HG03025 (cell line): ENCODE data around the gene RHCG.

Experiments
- ATAC-seq: cut with Tn5 transposase; IDR thresholded peaks from one replicate; pipeline ENCODE4 v1.9.1; 2021; ENCODE audit warnings: mild to moderate bottlenecking, moderate library complexity; ENCODE audit not compliant: unreplicated experiment, low FRiP score

RHCG gene

DNA sequence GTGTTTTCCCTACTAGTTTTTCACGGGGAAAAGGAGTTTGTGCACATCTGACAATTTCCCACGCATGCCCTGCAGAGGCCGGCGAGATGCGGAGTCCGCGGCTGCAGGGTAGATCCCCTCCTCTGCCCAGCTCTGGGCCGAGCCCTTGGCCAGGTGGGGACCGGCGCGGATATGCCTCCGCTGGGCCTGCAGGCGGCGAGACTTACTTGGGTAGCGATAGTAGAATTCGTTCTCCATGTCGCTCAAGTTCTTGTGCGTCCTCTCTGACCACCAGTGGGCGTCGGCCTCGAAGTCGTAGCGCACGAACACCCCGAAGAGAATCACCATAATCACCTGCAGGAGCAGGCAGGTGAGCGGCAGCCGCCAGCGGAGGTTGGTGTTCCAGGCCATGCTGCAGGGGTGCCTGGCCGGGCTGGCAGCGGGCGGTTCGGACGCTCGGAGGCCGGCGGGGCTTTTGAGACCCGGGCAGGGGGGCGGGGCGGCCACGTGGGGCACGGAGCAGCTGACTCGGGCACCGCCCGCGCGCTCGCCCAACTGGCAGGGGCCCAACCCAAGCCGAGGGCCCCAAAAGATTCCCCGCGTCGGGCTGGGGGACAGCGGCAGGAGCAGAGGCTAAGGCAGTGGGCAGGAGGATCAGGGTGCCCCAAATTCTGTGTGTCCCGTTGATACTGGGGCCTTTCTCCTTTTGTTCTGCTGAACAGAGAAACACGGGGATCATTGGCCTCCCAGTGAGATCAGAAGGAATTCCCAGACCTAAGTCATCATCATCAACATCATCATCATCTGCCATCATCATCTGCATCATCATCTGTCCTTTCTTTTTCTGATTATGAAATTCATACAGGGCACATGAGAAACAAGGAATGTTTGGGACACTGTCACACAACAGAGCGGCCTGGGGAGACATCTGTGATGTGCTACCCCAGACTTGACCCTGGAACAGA is at the start of gene RHCG:
Gene RHCG, minus strand, starts transcription at position 429 of the 944 bp plus-strand sequence. Its CDS starts 39 bp downstream, at position 390.
- no peak for ATAC-seq

DNA sequence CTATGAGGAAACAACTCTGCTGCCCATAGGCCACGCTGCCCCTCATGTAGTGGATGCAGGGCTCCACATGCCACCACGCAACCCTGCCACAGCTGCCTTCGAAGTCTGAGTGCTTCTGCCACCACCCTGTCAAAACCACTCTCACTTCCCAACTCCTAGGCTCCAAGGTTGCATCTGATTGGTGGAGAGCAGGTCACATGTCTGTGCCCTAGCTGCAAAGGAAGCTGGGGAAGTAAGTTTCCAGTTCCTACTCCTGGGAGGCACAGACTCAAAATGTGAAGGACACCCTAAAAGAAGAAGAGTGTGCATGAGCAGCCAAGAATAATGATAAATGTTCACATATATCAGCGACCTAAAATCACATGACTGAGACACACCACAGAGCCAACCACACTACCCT is 47.0 kb upstream of the RHCG start:
- ATAC-seq, result no peak

DNA sequence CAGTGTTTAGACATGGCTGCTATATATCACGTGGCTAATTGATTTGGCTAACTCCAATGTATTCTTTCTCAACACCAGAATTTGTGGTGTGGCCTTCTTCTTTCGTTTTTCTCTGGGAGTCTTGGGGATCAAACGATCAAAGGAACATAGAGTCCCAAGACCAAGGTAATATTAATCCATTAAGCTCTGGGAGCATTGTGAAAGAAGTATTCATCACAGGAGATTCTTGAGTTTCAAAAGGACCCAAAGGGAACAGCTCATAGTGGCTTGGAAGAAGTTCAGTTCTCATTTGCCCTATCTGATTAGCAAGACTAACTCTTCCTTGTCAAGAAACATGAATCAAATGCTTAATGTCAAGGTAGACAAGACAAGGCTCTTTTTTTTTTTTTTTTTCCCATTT is 46.0 kb upstream of the RHCG start:
- no peak for ATAC-seq

DNA sequence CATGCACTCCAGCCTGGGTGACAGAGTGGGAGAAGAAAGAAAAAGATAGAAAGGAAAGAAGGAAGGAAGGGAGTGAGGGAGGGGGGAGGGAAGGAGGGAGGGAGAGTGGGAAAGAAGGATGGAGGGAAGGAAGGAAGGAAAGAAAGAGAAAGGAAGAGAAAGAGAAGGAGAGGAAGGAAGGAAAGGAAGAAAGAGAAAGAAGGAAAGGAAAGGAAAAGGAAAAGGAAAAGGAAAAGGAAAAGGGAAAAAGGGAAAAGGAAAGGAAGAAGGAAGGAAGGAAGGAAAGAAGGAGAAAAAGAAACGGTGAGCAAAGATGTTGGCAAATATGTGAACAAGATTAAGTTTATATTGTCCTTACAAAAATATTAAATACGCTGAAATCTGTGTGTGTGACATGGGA is 42.6 kb upstream of the RHCG start:
- no peak for ATAC-seq

DNA sequence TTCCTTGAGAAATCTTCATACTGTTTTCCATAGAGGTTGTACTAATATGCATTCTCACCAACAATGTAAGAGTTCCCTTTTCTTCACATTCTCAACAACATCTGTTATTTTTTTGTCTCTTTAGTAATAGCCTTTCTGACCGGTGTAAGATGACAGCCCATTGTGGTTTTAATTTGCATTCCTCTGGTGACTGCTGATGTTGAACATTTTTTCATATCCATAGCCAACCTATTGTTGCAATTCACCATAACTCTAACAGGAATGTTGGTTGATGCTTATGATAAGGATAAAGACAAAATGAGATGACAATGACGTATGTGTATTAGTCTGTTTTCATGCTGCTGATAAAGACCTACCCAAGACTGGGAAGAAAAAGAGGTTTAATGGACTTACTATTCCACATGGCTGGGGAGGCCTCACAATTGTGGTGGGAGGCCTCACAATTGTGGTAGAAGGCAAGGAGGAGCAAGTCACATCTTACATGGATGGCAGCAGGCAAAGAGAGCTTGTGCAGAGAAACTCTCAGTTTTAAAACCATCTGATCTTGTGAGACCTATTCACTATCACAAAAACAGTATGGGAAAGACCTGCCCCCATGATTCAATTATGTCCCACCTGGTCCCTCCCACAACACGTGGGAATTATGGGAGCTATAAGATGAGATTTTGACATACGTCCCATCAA is 37.6 kb upstream of the RHCG start:
- ATAC-seq, result no peak

GRCh38 chr15:89531796-89532537 is 35.6 kb upstream of the RHCG start:
- ATAC-seq, result no peak

DNA sequence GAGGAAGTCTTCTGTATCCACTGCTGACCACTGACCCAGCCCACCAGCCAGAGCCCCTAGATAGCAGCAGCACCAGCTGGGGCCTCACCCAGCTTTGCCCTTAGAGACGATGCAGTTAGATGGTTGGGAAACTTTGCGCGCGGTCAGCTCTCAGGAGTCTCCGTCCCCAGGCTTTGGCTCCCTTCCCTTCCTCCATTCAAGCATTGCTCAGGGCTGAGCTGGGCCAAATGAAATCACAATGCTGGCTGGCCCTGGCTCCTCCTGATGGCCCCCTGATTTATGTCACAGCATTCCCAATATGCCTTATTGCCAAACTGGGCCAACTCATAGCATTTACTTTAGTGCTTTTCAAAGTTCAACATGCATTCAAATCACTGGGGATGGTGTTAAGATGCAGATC is 34.6 kb upstream of the RHCG start:
- ATAC-seq, result no peak

DNA sequence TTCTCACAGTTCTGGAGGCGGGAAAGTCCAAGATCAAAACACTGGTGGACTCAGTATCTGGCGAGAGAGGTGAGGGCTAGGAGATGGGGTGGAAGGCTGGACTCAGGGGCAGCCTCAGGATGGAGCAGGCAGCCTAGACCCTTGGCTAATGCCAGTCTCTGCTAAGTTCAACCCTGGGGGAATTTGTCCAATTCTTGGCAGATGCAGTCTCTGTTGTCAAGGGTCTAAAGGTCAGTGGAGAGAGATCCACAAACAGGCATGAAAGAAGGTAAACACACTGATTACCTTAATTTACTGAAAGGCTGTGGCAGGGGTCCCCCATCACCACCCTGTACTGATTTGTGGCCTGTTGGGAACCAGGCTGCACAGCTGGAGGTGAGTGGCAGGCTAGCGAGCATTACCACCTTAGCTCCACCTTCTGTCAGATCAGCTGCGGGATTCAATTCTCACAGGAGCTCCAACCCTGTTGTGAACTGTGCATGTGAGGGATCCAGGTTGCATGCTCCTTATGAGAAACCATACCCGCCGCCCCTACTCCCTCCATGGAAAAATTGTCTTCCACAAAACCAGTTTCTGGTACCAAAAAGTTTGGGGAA is 32.5 kb upstream of the RHCG start:
- ATAC-seq, result no peak

GRCh38 chr15:89526601-89527441 is 30.4 kb upstream of the RHCG start:
- no peak for ATAC-seq

DNA sequence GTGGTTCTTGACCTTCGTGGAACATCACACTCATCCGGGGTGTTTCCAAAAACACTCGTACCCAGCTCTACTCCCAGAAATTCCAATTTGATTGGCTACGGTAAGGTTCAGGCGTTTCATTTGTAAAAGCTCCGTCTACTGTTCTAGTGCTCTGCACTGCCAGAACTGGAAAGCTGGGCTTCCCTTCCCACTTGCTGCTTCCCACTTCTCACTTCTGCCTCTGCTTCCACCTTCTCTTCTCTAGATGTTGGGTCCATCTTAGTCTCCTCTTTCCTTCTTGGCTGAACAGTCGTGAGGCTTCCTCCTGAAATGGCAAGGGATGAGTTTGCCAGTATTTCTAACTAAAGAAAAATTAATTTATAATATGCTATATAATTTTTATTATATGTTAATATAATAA is 29.8 kb upstream of the RHCG start:
- ATAC-seq, result no peak

DNA sequence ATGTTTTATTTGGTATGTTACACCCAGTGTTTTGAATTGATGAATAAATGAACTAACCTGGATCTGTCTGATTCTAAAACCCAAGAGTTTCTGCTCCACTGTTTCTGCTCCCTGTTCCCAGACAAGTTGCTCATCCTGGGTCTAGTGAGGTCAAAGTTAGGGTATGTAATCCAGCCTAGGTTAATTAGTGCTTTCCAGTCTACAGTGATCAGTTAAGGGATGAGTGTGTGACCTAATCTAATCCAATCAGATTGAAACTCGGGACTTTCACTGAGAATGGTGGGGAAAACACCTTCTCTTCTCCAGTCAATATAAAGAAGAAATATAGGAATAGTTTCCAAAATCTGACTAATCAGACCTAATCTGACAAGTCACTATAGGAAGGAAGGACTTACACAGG is 27.8 kb upstream of the RHCG start:
- no peak for ATAC-seq

DNA sequence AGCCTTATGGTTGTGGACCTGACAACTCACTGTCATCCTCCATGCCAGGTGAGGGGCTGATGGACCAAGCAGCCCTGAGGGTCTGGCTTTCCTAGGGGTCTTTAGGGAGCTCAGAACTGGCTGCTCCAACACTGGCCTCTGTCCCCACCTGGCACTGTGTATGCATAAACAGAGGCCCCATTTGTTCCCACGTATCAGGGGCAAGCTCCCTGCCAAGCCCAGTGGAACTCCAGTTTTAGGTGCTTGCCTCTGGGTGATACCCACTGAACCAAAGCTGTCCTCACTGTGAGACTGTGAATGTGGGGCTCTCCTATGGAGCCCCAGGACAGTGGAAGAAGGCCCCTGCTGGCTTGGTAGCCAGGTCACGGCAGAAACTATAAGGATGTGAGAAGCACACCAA is 26.7 kb upstream of the RHCG start:
- no peak for ATAC-seq

DNA sequence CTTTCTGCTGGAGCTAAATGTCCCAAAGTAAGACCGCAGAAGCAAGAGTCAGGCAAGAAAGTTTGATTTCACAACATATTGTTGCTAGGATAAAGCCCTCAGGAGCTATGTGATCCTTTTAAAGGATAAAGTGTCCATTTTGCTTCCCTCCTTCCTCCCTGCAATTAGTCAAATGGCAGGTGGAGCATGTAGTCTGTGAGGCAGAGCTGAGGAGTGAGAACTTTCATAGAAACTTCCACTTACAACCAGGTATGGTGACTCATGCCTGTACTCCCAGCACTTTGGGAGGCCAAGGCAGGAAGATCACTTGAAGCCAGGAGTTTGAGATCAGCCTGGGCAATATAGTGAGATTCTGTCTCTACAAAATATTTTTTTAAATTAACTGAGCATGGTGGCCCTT is 25.2 kb upstream of the RHCG start:
- no peak for ATAC-seq

- no peak for ATAC-seq
These were observed 19.1 kb upstream of the RHCG start for GRCh38 chr15:89515477-89515876.

DNA sequence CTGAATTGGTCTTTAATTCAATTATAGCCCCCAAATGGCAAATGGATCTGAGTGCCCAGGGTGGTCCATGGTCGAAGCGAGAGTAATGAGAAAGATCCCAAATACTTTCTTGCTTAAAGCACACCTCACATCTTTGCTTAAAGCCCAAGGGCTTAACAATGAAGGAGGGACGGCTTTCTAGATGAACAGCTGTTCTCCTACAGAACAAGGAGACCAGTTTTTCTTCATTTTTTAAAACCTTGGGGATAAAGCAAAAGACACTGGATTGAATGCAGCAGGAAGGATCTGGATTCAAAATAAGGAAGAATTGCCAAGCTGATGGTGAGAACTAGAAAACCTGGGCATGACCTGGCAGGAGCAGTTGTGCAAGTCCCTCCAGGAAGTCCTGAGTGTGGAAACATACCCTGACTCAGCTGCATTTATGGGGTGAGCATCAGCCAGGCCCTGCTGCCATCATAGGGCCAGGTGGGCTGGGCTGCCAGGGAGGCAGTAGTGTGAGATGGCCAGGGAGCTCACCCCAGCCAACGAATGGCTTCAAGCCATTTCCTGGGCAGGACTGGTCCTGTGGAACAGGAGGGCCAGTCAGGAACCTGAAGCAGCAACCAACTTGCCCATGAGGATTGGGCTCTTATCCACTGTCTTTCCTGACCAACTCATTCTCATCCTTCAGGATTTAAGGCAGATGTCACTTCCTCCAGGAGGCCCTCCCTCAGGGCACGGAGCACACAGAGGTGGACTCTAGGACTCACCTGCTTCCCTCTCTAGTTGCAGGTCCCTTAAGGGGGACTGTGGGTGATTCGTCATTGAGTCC is 18.4 kb upstream of the RHCG start:
- no peak for ATAC-seq

DNA sequence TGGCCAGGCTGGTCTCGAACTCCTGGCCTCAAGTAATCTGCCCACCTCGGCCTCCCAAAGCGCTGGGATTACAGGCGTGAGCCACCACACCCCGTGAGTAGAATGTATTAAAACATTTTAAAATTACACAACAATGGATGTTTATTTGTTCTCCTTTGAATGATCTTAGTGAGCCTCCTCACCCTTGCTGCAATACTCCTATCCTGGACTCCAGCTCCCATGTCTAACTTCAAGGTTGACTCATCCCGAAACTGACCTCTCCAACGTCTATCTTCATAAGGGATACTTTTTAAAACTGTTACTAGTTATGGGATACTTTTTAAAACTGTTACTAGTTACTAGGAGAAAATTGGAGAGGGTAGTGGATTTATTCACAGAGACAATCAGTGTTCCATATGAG is 17.8 kb upstream of the RHCG start:
- ATAC-seq, result no peak

DNA sequence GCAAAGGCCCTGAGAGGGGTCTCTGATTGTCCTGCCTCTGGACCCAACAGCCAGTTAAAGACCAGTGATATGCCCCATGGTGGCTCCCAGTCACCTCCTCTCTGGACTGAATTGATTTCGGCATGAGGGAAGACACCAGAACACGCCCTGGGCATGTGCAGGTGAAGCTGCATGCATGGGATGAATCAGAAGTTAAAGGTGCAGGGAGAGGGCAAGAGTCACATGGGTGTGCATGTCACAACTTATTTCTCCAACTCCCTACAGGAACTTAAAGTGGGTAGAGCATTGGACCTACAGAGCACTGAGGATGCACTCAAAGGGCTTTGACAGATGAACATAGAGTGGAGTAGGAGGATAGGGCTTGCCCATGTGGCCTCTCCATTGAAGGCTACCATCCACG is 16.9 kb upstream of the RHCG start:
- ATAC-seq, result no peak

DNA sequence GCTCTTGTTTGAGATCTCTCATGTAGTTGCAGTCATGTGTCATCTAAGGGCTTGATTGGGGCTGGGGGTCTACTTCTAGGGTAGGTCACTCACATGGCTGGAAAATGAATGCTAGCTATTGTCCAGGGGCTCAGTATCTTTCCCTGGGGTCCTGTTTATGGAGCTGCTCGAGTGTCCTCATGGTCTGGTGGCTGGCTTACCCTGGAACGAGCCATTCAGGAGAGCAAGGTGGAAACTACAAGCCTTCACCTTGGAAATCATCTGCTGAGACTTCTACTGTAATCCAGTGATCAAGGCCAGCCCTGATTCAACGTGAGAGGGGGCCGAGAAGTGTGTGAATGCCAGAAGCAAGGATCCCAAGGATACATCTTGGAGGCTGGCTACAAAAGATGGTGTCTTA is 16.2 kb upstream of the RHCG start:
- no peak for ATAC-seq

DNA sequence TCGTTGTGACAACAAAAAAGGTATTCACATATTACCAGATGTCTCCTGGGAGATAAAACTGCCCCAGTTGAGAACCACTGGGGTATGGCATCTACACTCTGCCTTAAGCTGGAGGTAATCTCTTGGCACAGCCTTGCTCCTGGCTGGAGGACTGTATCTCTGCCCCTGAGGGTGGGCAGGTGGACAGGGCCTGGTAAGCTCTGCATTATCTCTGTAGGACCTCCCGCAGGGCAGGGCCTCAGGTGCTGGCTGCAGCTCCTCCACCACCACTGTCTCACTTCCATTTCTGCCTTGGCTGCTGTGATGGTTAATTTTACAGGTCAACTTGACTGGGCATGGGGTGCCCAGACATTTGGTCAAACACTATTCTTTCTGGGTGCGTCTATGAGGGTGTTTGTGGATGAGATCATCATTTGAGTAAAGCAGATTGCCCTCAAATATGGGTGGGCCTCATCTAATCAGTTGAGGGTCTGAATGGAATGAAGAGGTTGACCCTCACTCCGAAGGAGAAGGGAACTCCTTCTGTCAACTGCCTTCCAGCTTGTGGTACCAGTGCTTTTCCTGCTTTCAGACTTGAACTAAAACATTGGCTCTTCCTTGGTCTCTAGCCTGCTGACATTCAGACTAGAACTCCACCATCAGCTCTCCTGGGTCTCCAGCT is 9.8 kb upstream of the RHCG start:
- ATAC-seq, result no peak
